ENCODE measurements around the gene VCL.

DNA sequence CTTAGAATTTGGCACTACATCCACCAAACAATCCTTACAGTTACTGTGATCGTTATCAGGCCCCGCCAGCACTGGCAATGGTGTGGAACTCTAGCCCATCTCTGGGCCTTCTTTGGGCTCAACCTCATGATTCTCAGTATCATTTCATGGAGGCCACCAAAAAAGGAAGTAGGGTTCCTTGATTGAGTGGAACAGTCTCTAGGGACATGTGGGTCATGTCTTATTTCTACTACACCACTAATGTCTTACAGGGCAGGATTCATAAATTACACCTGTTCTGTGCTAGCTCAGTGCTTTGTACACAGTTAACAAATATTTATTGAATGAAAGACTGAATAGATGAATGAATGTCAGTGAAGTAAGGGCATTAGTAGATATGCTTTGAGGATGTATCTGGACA lies 98.9 kb downstream of the VCL start:
- no peak for TF ChIP-seq EZH2phosphoT487 (IDR thresholded peaks at IDR 0.05; ENCODE audit: borderline replicate concordance, low read depth)
- TF ChIP-seq, protein P1, sequence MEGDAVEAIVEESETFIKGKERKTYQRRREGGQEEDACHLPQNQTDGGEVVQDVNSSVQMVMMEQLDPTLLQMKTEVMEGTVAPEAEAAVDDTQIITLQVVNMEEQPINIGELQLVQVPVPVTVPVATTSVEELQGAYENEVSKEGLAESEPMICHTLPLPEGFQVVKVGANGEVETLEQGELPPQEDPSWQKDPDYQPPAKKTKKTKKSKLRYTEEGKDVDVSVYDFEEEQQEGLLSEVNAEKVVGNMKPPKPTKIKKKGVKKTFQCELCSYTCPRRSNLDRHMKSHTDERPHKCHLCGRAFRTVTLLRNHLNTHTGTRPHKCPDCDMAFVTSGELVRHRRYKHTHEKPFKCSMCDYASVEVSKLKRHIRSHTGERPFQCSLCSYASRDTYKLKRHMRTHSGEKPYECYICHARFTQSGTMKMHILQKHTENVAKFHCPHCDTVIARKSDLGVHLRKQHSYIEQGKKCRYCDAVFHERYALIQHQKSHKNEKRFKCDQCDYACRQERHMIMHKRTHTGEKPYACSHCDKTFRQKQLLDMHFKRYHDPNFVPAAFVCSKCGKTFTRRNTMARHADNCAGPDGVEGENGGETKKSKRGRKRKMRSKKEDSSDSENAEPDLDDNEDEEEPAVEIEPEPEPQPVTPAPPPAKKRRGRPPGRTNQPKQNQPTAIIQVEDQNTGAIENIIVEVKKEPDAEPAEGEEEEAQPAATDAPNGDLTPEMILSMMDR (IDR thresholded peaks at IDR 0.05) = no peak
- no peak for TF ChIP-seq POLR2AphosphoS5 (IDR thresholded peaks at IDR 0.05; ENCODE audit: low read depth, low read length)
- no peak for TF ChIP-seq MEF2A (IDR thresholded peaks at IDR 0.05; ENCODE audit: borderline replicate concordance, low read depth)
- TF ChIP-seq NRF1 (IDR thresholded peaks at IDR 0.05; ENCODE audit: low read depth, low read length) = no peak

Data from SK-N-SH (cell line).